ENCODE measurements around the gene GATB. TPM values are rescaled to one million over a fixed set of nuclear protein-coding genes. Genes with fewer than 3 reads are reported as not detected.

Gene GATB
- total and polyA plus RNA-seq, 2 donors (not counting 1 experiment from before 2014, with no cell fraction given): 18.7 to 20.8 TPM

- Histone ChIP-seq H3K36me3 (ENCODE audit: control insufficient read depth, insufficient read depth, low read length) (no peaks in the 10 kb centered on the region), H2AFZ (ENCODE audit: low read length) (no peak overlapping the region), H3K27ac (ENCODE audit: insufficient read depth, low read length) (no peak overlapping the region), H3K9ac (ENCODE audit: insufficient read depth, low read length) (no peak overlapping the region), H3K4me3 (replicated peaks in 1 of 4; ENCODE audit: control extremely low read depth in 1 of 4, insufficient read depth in 1 of 4, low read depth in 3 of 4, low read length in 4 of 4) (no peak overlapping the region), H3K9me3 (ENCODE audit: control insufficient read depth, insufficient read depth, low read depth, low read length) (no peaks in the 10 kb centered on the region), H3K27me3 (ENCODE audit: control insufficient read depth, insufficient read depth, low read length) (no peaks in the 10 kb centered on the region), H3K79me2 (ENCODE audit: control insufficient read depth, insufficient read depth, low read length) (no peaks in the 10 kb centered on the region), H4K20me1 (ENCODE audit: control insufficient read depth, extremely low read depth, insufficient read depth, low read length) (no peaks in the 10 kb centered on the region), H3K4me1 (ENCODE audit: control insufficient read depth, extremely low read depth, insufficient read depth, low read length) (no peaks in the 10 kb centered on the region), H3K4me2 (ENCODE audit: extremely low read depth, insufficient read depth, low read length) (no peak overlapping the region)
- DNase-seq (ENCODE audit: low read depth in 2 of 2): no peak
- TF ChIP-seq EZH2 (IDR thresholded peaks at IDR 0.05; ENCODE audit: low read length, missing control alignments): no peak
- TF ChIP-seq CTCF (conservative IDR thresholded peaks at IDR 0.05 in 1 of 2, IDR thresholded peaks at IDR 0.05 in 1 of 2; ENCODE audit: low read depth in 1 of 2, low read length in 2 of 2): no peak
Measured at GRCh38 chr4:151717314-151717713, 43.5 kb downstream of the GATB start.

DNA sequence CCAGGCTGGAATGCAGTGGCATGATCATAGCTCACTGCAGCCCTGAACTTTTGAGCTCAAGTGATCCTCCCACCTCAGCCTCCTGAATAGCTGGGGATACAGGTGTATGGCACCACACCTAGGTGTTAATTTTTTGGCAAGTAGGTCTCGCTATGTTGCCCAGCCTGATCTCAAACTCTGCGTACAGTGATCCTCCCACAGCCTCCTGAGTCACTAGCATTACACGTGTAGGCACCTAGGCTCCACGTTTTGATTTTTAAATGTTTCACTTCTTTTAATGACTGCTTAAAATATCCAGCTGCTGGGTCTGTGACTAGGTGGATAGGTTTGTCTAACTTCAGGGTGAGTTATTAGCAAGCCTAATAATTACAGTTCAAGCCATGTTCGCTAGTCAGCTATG is 44.5 kb downstream of the GATB start:
- Histone ChIP-seq H3K36me3 (ENCODE audit: control insufficient read depth, insufficient read depth, low read length) (no peaks in the 10 kb centered on the region), H2AFZ (ENCODE audit: low read length) (no peak overlapping the region), H3K79me2 (ENCODE audit: control insufficient read depth, insufficient read depth, low read length) (no peaks in the 10 kb centered on the region), H4K20me1 (ENCODE audit: control insufficient read depth, extremely low read depth, insufficient read depth, low read length) (no peaks in the 10 kb centered on the region), H3K27ac (ENCODE audit: insufficient read depth, low read length) (no peak overlapping the region), H3K4me1 (ENCODE audit: control insufficient read depth, extremely low read depth, insufficient read depth, low read length) (no peaks in the 10 kb centered on the region), H3K27me3 (ENCODE audit: control insufficient read depth, insufficient read depth, low read length) (no peaks in the 10 kb centered on the region), H3K4me3 (replicated peaks in 1 of 4; ENCODE audit: control extremely low read depth in 1 of 4, insufficient read depth in 1 of 4, low read depth in 3 of 4, low read length in 4 of 4) (no peak overlapping the region), H3K9me3 (ENCODE audit: control insufficient read depth, insufficient read depth, low read depth, low read length) (no peaks in the 10 kb centered on the region), H3K9ac (ENCODE audit: insufficient read depth, low read length) (no peak overlapping the region), H3K4me2 (ENCODE audit: extremely low read depth, insufficient read depth, low read length) (no peak overlapping the region)
- no peak for DNase-seq (ENCODE audit: low read depth in 2 of 2)
- TF ChIP-seq EZH2 (IDR thresholded peaks at IDR 0.05; ENCODE audit: low read length, missing control alignments) (no peak), CTCF (conservative IDR thresholded peaks at IDR 0.05 in 1 of 2, IDR thresholded peaks at IDR 0.05 in 1 of 2; ENCODE audit: low read depth in 1 of 2, low read length in 2 of 2) (no peak)

GRCh38 chr4:151715881-151716280 is 44.9 kb downstream of the GATB start:
- Histone ChIP-seq H3K27ac (ENCODE audit: insufficient read depth, low read length) (no peak overlapping the region), H2AFZ (ENCODE audit: low read length) (no peak overlapping the region), H3K79me2 (ENCODE audit: control insufficient read depth, insufficient read depth, low read length) (no peaks in the 10 kb centered on the region), H3K4me1 (ENCODE audit: control insufficient read depth, extremely low read depth, insufficient read depth, low read length) (no peaks in the 10 kb centered on the region), H3K27me3 (ENCODE audit: control insufficient read depth, insufficient read depth, low read length) (no peaks in the 10 kb centered on the region), H3K9me3 (ENCODE audit: control insufficient read depth, insufficient read depth, low read depth, low read length) (no peaks in the 10 kb centered on the region), H3K4me3 (replicated peaks in 1 of 4; ENCODE audit: control extremely low read depth in 1 of 4, insufficient read depth in 1 of 4, low read depth in 3 of 4, low read length in 4 of 4) (no peak overlapping the region), H3K36me3 (ENCODE audit: control insufficient read depth, insufficient read depth, low read length) (no peaks in the 10 kb centered on the region), H4K20me1 (ENCODE audit: control insufficient read depth, extremely low read depth, insufficient read depth, low read length) (no peaks in the 10 kb centered on the region), H3K4me2 (ENCODE audit: extremely low read depth, insufficient read depth, low read length) (no peak overlapping the region), H3K9ac (ENCODE audit: insufficient read depth, low read length) (no peak overlapping the region)
- no peak for DNase-seq (ENCODE audit: low read depth in 2 of 2)
- TF ChIP-seq CTCF (conservative IDR thresholded peaks at IDR 0.05 in 1 of 2, IDR thresholded peaks at IDR 0.05 in 1 of 2; ENCODE audit: low read depth in 1 of 2, low read length in 2 of 2) (no peak), EZH2 (IDR thresholded peaks at IDR 0.05; ENCODE audit: low read length, missing control alignments) (no peak)

Data from fibroblast of lung (primary cell).